Measurements from ENCODE around the gene FOXL2NB. TPM values are rescaled to one million over a fixed set of nuclear protein-coding genes. Genes with fewer than 3 reads are reported as not detected.

Gene FOXL2NB
- total and polyA plus RNA-seq, 4 donors: not detected

- Histone ChIP-seq H3K9me3 (ENCODE audit: control insufficient read depth in 4 of 4, insufficient read depth in 3 of 4, low read length in 3 of 4) (no peaks in the 10 kb centered on the region), H3K27ac (ENCODE audit: low read depth in 1 of 2, low read length in 1 of 2) (no peak overlapping the region), H3K27me3 (ENCODE audit: control insufficient read depth in 3 of 3, insufficient read depth in 3 of 3, low read length in 2 of 3) (peaks cover 0 to 5% (median 0%) of the 10 kb centered on the region in 3 donors), H3K4me1 (ENCODE audit: control insufficient read depth in 5 of 5, insufficient read depth in 5 of 5, low read length in 5 of 5) (peaks cover 0 to 3% (median 0%) of the 10 kb centered on the region in 5 donors), H3K36me3 (ENCODE audit: control insufficient read depth in 4 of 4, insufficient read depth in 4 of 4, low read length in 4 of 4) (no peaks in the 10 kb centered on the region), H3K9ac (ENCODE audit: insufficient read depth in 1 of 2, low read length in 2 of 2) (no peak overlapping the region), H3K4me3 (no peak overlapping the region)
- WGBS, 2 donors: 20 to 31% methylated on average over 6 of the region's 6 CpGs
- DNase-seq (peak; percentile 73 to 76 (median 76)), ATAC-seq (ENCODE audit: insufficient read depth, low FRiP score) (peak; percentile 88)
- TF ChIP-seq, protein P1, sequence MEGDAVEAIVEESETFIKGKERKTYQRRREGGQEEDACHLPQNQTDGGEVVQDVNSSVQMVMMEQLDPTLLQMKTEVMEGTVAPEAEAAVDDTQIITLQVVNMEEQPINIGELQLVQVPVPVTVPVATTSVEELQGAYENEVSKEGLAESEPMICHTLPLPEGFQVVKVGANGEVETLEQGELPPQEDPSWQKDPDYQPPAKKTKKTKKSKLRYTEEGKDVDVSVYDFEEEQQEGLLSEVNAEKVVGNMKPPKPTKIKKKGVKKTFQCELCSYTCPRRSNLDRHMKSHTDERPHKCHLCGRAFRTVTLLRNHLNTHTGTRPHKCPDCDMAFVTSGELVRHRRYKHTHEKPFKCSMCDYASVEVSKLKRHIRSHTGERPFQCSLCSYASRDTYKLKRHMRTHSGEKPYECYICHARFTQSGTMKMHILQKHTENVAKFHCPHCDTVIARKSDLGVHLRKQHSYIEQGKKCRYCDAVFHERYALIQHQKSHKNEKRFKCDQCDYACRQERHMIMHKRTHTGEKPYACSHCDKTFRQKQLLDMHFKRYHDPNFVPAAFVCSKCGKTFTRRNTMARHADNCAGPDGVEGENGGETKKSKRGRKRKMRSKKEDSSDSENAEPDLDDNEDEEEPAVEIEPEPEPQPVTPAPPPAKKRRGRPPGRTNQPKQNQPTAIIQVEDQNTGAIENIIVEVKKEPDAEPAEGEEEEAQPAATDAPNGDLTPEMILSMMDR (IDR thresholded peaks at IDR 0.05; ENCODE audit: control extremely low read depth, extremely low read depth): peak; percentile 85
These were observed 23.5 kb upstream of the FOXL2NB start for GRCh38 chr3:138923531-138923994.

DNA sequence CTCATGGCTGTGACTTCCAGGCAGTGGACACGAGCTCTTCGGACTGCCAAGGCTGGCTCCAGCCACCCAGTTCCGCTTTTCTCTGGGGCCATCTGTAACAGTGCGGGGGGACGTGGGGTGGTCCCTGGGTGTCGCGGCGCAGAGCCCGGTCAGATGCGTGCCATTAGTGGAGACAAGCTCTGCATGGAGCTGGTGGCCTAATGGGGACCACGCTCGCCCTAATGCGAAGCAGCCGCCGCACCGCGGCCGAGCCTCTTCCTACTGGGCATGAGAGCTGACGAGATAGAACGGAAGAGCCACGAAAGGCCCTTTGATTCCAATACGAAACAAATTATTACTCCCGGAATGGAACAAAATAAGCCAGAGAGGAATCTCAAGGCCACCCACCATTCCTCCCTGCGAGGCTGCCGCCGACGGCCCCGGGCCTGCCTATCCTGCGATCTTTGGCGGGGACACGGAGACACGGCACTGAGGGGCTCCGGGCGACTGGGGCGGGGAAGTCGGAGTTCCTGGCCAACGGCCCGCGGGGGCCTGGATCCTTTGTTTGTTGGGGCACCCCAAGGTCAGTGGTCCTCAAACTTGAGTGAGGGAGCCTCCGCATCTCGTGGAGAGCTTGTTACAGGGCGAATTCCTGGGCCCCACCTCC is 18.2 kb upstream of the FOXL2NB start:
- Histone ChIP-seq H3K9ac (ENCODE audit: insufficient read depth in 1 of 2, low read length in 2 of 2) (no peak overlapping the region), H3K27ac (ENCODE audit: low read depth in 1 of 2, low read length in 1 of 2) (no peak overlapping the region), H3K36me3 (ENCODE audit: control insufficient read depth in 4 of 4, insufficient read depth in 4 of 4, low read length in 4 of 4) (no peaks in the 10 kb centered on the region), H3K4me1 (ENCODE audit: control insufficient read depth in 5 of 5, insufficient read depth in 5 of 5, low read length in 5 of 5) (no peaks in the 10 kb centered on the region), H3K4me3 (no peak overlapping the region), H3K27me3 (ENCODE audit: control insufficient read depth in 3 of 3, insufficient read depth in 3 of 3, low read length in 2 of 3) (peaks cover 0 to 12% (median 7%) of the 10 kb centered on the region in 3 donors), H3K9me3 (ENCODE audit: control insufficient read depth in 4 of 4, insufficient read depth in 3 of 4, low read length in 3 of 4) (no peaks in the 10 kb centered on the region)
- DNase-seq: no peak
- WGBS, 2 donors: 95 to 96% methylated on average over 42 of the region's 42 CpGs
- TF ChIP-seq, protein P1 (IDR thresholded peaks at IDR 0.05; ENCODE audit: control extremely low read depth, extremely low read depth): no peak
- no peak for ATAC-seq (ENCODE audit: insufficient read depth, low FRiP score)

- TF ChIP-seq, protein P1 (IDR thresholded peaks at IDR 0.05; ENCODE audit: control extremely low read depth, extremely low read depth): no peak
- H3K4me1 ChIP-seq (ENCODE audit: control insufficient read depth in 5 of 5, insufficient read depth in 5 of 5, low read length in 5 of 5): peaks cover 0 to 17% (median 0%) of the 10 kb centered on the region in 5 donors
- no peak overlapping the region for H3K27ac ChIP-seq (ENCODE audit: low read depth in 1 of 2, low read length in 1 of 2)
- no peak overlapping the region for H3K4me3 ChIP-seq
- no peak for ATAC-seq (ENCODE audit: insufficient read depth, low FRiP score)
- no peaks in the 10 kb centered on the region for H3K9me3 ChIP-seq (ENCODE audit: control insufficient read depth in 4 of 4, insufficient read depth in 3 of 4, low read length in 3 of 4)
- H3K36me3 ChIP-seq (ENCODE audit: control insufficient read depth in 4 of 4, insufficient read depth in 4 of 4, low read length in 4 of 4): no peaks in the 10 kb centered on the region
- DNase-seq: no peak
- peaks cover 0 to 48% (median 45%) of the 10 kb centered on the region in 3 donors for H3K27me3 ChIP-seq (ENCODE audit: control insufficient read depth in 3 of 3, insufficient read depth in 3 of 3, low read length in 2 of 3)
- no peak overlapping the region for H3K9ac ChIP-seq (ENCODE audit: insufficient read depth in 1 of 2, low read length in 2 of 2)
- WGBS, 2 donors: 83 to 84% methylated on average over 4 of the region's 4 CpGs
These were observed 13.8 kb upstream of the FOXL2NB start for GRCh38 chr3:138933068-138933668.
